Stimulated activated CD4-positive, alpha-beta T cell treated with anti-CD3 and anti-CD28 coated beads, Interleukin-15, amount 100 ng/mL, for 48 hours (primary cell): Measurements from ENCODE around the gene ASAP2.

Source experiments
- DNase-seq, 2 donors: peaks; one replicate each; pipeline ENCODE4 v3.0.0-alpha.2; 2020; ENCODE audit warnings: low read depth in 2 of 2

Gene ASAP2

GRCh38 chr2:9274701-9275343 is 68.2 kb downstream of the ASAP2 start:
- no peak for DNase-seq

- no peak for DNase-seq
Observed at GRCh38 chr2:9275399-9275798, 68.8 kb downstream of the ASAP2 start.

DNA sequence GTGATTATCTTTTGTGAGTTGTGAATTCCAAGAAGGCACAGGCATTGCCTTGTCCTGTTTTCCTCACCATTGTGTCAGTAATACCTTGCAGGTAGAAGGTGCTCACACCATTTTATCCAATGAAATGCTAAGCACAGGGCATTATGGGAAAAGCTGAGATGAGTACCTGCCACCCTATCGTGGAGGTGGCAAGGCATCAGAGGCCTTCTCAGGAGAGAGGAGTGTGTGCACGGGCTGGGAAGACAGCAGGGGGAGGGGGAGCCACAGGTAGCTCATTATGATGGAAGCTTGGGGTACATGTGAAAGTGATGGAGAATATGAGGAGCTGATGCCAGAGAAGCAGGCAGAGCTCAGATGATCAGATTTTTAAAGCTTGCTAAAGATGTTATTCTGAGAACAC is 69.5 kb downstream of the ASAP2 start:
- DNase-seq = no peak

DNA sequence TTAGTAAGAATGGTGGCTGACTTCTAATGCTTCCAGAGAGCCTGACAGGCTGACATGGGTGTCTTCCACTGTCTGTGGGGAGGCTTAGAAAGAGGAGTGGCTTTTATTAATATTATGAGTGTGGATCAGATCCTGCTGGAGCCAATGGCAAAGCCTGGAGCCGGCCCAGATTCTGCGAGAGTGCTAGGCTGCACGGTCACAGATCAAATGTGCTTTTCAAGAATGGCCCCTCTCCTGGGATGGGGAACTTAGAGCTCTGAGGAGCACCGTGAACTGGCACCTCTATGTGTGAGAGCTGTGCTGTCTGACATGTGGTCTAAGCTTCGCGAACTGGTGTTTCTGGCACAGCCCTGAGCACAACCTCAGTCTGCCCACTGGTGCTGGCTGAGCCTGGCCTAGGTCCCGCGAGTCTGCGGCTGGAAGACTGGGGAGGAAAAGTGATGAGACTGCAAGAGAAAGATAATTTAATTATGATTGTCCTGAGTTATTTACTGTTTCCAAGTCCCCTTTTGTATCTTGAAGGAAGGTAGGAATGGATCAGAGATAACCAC is 70.4 kb downstream of the ASAP2 start:
- no peak for DNase-seq

DNA sequence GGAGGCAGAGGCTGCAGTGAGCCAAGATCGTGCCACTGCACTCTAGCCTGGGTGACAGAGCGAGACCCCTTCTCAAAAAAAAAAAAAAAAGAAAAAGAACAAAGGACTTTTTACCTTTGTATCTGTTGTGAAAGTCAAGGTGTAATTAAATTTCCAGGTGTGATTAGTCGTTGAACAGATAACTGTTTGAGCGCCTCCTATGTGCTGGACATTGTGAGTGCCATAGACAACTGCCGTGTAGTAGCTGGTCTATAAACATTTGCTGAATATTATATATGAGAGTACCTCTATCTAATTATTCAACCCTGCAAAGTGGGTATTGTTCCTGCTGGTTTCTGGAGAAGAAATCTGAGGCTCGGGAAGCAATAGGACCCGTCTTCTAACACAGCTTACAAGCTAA is 71.8 kb downstream of the ASAP2 start:
- no peak for DNase-seq

DNA sequence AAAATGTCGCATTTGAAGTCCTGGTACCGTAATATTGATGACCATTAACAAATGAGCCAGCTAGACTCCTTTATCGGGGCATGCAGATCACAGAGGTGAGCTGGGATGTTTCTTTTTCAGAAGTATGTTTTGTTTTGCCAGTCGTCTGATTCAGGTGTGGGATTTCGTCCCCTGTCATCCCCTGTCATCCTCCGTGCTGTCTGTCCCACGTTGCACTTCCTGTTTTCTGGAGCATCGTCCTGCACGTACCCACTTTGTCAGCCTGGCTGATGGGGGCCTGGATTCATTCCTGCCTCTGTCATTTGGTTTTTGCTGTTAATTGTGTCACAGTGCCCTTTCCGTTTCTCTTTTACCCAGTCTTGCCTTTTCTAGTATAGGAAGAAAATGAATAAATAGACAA is 72.8 kb downstream of the ASAP2 start:
- DNase-seq = no peak

DNA sequence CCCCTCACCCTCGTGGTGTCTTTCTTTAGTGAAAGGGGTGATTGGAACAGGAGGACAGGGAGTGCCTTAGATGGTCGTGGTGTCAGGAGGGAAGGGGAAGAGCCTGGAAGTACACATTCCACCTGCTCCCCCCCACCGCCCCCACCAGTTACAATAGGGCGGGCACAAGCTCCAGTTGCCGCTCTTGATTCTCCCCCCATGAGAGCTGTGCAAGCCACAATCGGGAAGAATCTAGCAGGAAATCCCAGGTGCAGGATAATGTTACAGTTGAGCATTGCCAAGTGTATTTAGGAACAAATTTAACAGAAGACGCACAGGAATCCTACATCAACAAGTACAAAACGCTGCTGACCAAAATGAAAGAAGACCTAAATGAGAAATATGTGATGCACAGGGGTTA is 73.6 kb downstream of the ASAP2 start:
- DNase-seq = no peak

DNA sequence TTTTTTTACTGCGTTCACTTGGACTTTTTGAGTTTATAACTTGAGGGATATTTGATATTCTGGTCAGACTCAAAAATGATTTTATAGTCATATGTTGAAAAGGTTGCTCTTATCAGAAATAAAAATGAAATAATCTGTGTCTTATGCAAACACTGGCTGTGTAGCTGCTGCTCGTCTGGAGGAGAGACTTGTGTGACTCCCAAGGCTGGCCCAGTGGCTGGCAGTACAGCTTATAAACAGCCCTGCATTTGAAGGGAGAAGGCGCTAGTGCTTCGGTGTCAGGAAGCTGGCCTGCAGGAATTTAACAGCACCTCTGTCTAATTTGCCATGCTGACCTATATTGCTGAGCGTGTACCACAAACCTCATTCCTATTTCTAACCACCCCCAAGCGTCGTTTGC is 74.5 kb downstream of the ASAP2 start:
- DNase-seq = no peak

- DNase-seq = no peak
Observed at GRCh38 chr2:9282128-9283112, 75.8 kb downstream of the ASAP2 start.

- no peak for DNase-seq
Observed at GRCh38 chr2:9284521-9285297, 78.1 kb downstream of the ASAP2 start.

- no peak for DNase-seq
Observed at GRCh38 chr2:9285385-9285920, 78.8 kb downstream of the ASAP2 start.

- no peak for DNase-seq
Observed at GRCh38 chr2:9285921-9286320, 79.3 kb downstream of the ASAP2 start.

GRCh38 chr2:9286554-9287399 is 80.2 kb downstream of the ASAP2 start:
- DNase-seq = no peak

DNA sequence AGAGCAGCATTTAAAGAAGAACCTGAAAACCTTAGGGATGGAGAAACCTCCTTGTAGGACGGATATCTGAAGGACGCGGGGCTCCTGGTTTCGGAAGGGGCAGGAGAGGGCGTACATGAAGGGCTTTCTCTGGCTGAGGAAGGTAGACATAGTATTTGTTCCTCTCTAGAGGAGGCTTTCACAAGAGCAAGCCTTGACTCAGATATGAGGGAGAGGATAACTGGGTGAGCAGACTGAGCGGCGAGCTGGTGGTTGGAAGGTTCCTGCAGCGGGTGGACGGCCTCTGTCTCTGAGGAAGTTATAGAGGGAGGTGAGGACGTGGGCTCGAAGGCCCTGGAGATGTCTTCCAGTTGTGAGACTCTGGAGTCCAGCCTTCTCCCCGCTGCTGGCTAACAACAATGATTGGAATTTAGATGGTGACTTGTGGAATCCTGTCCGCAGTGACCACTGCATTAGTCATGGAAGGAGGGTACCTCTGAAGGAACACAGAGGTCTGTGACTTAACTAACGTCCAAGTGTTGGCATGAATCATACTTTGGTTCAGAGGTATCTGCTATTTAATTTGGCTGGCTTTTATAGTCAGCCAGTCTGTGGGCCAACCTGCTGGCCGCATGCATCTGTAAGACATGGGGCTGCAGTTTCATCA is 80.9 kb downstream of the ASAP2 start:
- DNase-seq = no peak

GRCh38 chr2:9288233-9288632 is 81.6 kb downstream of the ASAP2 start:
- DNase-seq = no peak

DNA sequence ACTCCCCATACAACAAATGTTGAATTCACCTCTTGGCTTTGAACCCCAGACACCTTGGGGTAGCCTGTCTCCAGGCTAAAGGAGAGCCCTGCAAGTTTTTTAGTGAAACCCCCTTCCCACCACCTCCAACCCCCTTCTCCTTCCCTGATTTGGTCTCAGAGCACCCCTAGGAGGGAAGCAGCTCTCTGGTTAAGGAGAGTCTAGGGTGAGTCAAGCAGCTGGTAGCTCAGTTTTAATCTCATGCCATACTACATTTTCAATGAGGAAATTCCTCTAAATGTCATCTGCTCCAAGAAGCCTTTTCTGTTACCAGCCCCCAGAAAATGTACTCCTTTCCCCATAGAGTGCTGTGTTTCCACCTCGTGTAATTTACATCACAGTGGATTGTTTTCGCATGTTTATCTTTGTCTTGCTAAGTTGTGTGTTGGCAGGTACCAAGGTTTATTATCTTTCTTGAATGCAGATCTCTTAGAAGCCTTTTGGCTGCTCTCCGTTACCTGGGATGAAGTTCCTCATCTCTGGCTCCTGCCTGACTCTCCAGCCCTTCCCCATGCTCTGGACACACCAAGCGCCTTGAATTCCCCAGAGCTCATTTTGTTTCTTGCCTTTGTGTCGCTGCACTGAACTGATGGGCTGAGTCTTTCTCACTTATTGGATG is 82.2 kb downstream of the ASAP2 start:
- no peak for DNase-seq

GRCh38 chr2:9291331-9291730 is 84.7 kb downstream of the ASAP2 start:
- no peak for DNase-seq

GRCh38 chr2:9291866-9292265 is 85.3 kb downstream of the ASAP2 start:
- no peak for DNase-seq

- no peak for DNase-seq
Observed at GRCh38 chr2:9292426-9292825, 85.8 kb downstream of the ASAP2 start.

- no peak for DNase-seq
Observed at GRCh38 chr2:9294764-9295163, 88.2 kb downstream of the ASAP2 start.
